ENCODE data around the gene UAP1L1. TPM values are rescaled to one million over a fixed set of nuclear protein-coding genes. Genes with fewer than 3 reads are reported as not detected.

The UAP1L1 gene
- total RNA-seq = 10 to 100 TPM in 1 of 2 donors, 1 to 10 TPM in 1; 9.0 to 13.0 TPM

GRCh38 chr9:137077010-137077747 lies at the start of gene UAP1L1:
Gene UAP1L1 (plus strand): TSS chr9:137077517. CDS start chr9:137077533, 16 bp downstream.
- no peak for TF ChIP-seq CTCF (IDR thresholded peaks at IDR 0.05)
- intact Hi-C loops (cut with DNase I) = no loop called here
- Histone ChIP-seq H3K4me3 (peak within 1 kb of the TSS; percentile 55), H3K9ac (ENCODE audit: low read depth in 2 of 2, low read length in 2 of 2) (peak within 1 kb of the TSS; percentile 65 to 79), H3K36me3 (no peaks in the 10 kb centered on the region), H3K9me3 (no peaks in the 10 kb centered on the region), H3K27me3 (no peaks in the 10 kb centered on the region), H3K4me1 (peaks cover 8% of the 10 kb centered on the region), H3K27ac (peak within 1 kb of the TSS; percentile 20)
- peak; percentile 84 for DNase-seq

GRCh38 chr9:137028263-137029057 lies 48.9 kb upstream of the UAP1L1 start:
- intact Hi-C loops (cut with DNase I) = loop anchor here (2.0 kb wide), 1 partner anchor 84 kb away; the partner anchor contains the start of genes C8G and FBXW5
- H3K4me1 ChIP-seq = peaks cover 24% of the 10 kb centered on the region
- H3K27me3 ChIP-seq = no peaks in the 10 kb centered on the region
- peak overlapping the region; percentile 46 for H3K27ac ChIP-seq
- H3K4me3 ChIP-seq = peak overlapping the region; percentile 52
- peak overlapping the region; percentile 71 to 78 for H3K9ac ChIP-seq (ENCODE audit: low read depth in 2 of 2, low read length in 2 of 2)
- peak; percentile 25 for TF ChIP-seq CTCF (IDR thresholded peaks at IDR 0.05)
- no peaks in the 10 kb centered on the region for H3K9me3 ChIP-seq
- no peaks in the 10 kb centered on the region for H3K36me3 ChIP-seq
- peak; percentile 83 for DNase-seq

- Histone ChIP-seq H3K36me3 (no peaks in the 10 kb centered on the region), H3K9me3 (no peaks in the 10 kb centered on the region), H3K4me1 (peaks cover 25% of the 10 kb centered on the region), H3K4me3 (peak overlapping the region; percentile 52), H3K27me3 (no peaks in the 10 kb centered on the region), H3K9ac (ENCODE audit: low read depth in 2 of 2, low read length in 2 of 2) (peak overlapping the region in 1 of 2 donors; percentile 52), H3K27ac (peak overlapping the region; percentile 46)
- peak; percentile 87 for DNase-seq
- TF ChIP-seq CTCF (IDR thresholded peaks at IDR 0.05) = peak; percentile 91
- intact Hi-C loops (cut with DNase I) = loop anchor here (2.0 kb wide), 1 partner anchor 84 kb away; the partner anchor contains the start of genes C8G and FBXW5
These were observed 48.0 kb upstream of the UAP1L1 start for GRCh38 chr9:137029058-137029936.

GRCh38 chr9:137030006-137030405 lies 47.3 kb upstream of the UAP1L1 start:
- Histone ChIP-seq H3K9me3 (no peaks in the 10 kb centered on the region), H3K27ac (no peak overlapping the region), H3K9ac (ENCODE audit: low read depth in 2 of 2, low read length in 2 of 2) (no peak overlapping the region), H3K36me3 (no peaks in the 10 kb centered on the region), H3K4me1 (peaks cover 32% of the 10 kb centered on the region), H3K27me3 (no peaks in the 10 kb centered on the region), H3K4me3 (no peak overlapping the region)
- no peak for DNase-seq
- no peak for TF ChIP-seq CTCF (IDR thresholded peaks at IDR 0.05)
- intact Hi-C loops (cut with DNase I) = no loop called here
